Measurements from ENCODE around the gene NSUN6. TPM values are rescaled to one million over a fixed set of nuclear protein-coding genes. Genes with fewer than 3 reads are reported as not detected.

NSUN6 gene
- total RNA-seq, 1 donor from 2014 or later, result 7.2 TPM

DNA sequence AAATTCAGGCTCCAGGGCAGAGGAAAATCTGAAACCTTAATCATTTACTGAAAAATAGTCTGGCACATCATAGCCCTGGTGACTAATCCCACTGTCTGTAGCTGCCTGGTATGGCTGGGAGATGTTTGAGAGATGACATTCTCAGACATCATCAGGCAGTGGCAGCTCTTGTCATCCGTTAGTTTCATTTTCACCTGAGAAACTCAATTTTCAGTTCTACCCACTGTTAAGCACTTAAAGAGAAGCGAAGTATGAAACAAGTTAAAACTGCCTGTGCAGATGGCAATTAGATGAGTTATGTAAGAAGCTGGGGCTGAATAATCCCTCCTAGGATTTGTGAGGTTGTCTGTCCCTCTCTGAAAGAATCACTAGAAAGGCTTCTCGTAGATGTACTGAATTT is 150.2 kb downstream of the NSUN6 start:
- no peak for DNase-seq (ENCODE audit: low read depth)
- TF ChIP-seq, protein P1, sequence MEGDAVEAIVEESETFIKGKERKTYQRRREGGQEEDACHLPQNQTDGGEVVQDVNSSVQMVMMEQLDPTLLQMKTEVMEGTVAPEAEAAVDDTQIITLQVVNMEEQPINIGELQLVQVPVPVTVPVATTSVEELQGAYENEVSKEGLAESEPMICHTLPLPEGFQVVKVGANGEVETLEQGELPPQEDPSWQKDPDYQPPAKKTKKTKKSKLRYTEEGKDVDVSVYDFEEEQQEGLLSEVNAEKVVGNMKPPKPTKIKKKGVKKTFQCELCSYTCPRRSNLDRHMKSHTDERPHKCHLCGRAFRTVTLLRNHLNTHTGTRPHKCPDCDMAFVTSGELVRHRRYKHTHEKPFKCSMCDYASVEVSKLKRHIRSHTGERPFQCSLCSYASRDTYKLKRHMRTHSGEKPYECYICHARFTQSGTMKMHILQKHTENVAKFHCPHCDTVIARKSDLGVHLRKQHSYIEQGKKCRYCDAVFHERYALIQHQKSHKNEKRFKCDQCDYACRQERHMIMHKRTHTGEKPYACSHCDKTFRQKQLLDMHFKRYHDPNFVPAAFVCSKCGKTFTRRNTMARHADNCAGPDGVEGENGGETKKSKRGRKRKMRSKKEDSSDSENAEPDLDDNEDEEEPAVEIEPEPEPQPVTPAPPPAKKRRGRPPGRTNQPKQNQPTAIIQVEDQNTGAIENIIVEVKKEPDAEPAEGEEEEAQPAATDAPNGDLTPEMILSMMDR (conservative IDR thresholded peaks at IDR 0.05; ENCODE audit: low read depth, low read length), result no peak
- H3K4me3 ChIP-seq (ENCODE audit: low read depth, low read length), result no peak overlapping the region

DNA sequence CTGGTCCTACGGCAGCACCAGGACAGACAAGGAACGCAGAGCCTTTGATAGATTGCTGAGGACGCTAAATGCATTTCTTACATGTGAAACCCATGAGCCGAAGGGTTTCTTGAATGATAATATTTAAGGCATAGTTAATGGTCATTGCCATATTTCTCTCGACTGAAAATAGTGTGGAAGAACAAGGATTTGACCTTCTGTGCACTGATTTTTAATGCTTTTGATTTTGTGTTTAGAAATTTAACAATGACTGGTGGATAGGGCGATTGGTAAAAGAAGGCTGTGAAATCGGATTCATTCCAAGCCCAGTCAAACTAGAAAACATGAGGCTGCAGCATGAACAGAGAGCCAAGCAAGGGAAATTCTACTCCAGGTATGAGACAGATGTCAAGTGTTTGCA is 150.8 kb downstream of the NSUN6 start:
- TF ChIP-seq, protein P1 (conservative IDR thresholded peaks at IDR 0.05; ENCODE audit: low read depth, low read length), result no peak
- no peak for DNase-seq (ENCODE audit: low read depth)
- no peak overlapping the region for H3K4me3 ChIP-seq (ENCODE audit: low read depth, low read length)

DNA sequence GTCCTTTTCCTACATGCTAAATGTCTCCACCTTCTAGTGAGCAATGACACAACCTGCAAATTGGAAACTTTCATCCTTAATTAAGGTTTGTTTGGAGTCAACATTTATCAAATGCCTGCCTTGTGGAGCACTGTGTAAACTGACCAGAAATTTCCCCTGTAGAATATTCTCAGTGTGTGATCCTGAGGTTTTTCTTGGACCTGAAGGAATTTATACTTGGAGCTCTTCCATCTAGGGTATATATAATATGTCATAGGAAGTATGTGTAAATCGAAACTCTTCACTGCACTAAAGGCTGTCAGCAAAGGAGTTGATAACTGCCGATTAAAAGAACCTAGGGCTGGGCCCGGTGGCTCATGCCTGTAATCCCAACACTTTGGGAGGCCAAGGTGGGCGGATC is 152.4 kb downstream of the NSUN6 start:
- no peak overlapping the region for H3K4me3 ChIP-seq (ENCODE audit: low read depth, low read length)
- TF ChIP-seq, protein P1 (conservative IDR thresholded peaks at IDR 0.05; ENCODE audit: low read depth, low read length), result no peak
- no peak for DNase-seq (ENCODE audit: low read depth)

DNA sequence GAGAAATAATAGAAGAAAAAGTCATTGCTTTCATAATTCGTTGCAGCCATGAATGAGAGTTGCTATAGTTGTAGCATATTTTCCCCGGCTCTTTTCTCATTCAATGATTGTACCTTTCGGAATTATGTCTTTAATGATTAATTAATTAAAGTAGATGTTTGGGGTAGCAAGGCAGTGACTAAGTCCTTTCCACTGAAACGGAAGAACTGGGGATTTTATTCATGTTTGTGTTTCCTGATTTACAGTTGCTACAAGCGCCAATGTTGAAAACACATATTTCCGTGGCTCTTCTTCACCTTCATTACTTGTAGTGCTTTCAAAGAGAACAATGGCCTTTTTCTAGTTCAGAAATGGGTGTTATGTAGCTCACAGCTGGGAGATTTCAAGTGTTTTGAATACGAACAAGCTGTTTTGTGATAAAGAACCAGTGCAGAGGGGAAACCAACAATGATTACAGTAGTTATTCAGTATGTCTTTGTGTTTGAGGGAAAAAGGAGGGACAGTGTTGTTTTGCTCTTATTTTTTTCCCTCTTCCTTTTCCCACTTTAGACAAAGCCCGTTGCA is 153.5 kb downstream of the NSUN6 start:
- TF ChIP-seq, protein P1 (conservative IDR thresholded peaks at IDR 0.05; ENCODE audit: low read depth, low read length), result no peak
- no peak for DNase-seq (ENCODE audit: low read depth)
- no peak overlapping the region for H3K4me3 ChIP-seq (ENCODE audit: low read depth, low read length)

Other genes with a start within 250 kb of the NSUN6 start
- 20.6 and 22.4 TPM in 2 replicates for gene ARL5B, start 7.8 kb upstream of the NSUN6 start, total RNA-seq

Data from epithelial cell of proximal tubule (primary cell).